RWPE2 (cell line): ENCODE results near the gene NPFFR1.
"Not testable (repeated sequence)": the region's sequence is repeated elsewhere in the genome, so short reads cannot be mapped to it uniquely, and the experiment has no call there.

ENCODE experiments used
- ATAC-seq: fragments of 200-7000 bp; cut with Tn5 transposase; 3 replicates; pipeline ENCODE4 v1.9.1; 2021; ENCODE audit warnings: low read depth
- DNase-seq: peaks from one replicate; pipeline ENCODE4 v3.0.0-alpha.2; 2020; ENCODE audit warnings: low spot score
- H3K27ac ChIP-seq: fragments of 450-650 bp; 2 replicates; pipeline ENCODE4 v1.5.1; 2017; ENCODE audit warnings: mild to moderate bottlenecking; ENCODE audit not compliant: poor library complexity, severe bottlenecking
- H3K27me3 ChIP-seq: fragments of 250-450 bp; sonication (Bioruptor Pico); 2 replicates; pipeline ENCODE4 v1.5.1; 2021; ENCODE audit warnings: mild to moderate bottlenecking, moderate library complexity; ENCODE audit not compliant: insufficient read depth, poor library complexity, severe bottlenecking
- H3K36me3 ChIP-seq: fragments of 250-450 bp; sonication (Bioruptor Pico); 2 replicates; pipeline ENCODE4 v1.5.1; 2020; ENCODE audit warnings: low read depth, mild to moderate bottlenecking, moderate library complexity
- H3K4me1 ChIP-seq: fragments of 250-450 bp; sonication (Bioruptor Pico); 2 replicates; pipeline ENCODE4 v1.5.1; 2021; ENCODE audit warnings: mild to moderate bottlenecking, moderate library complexity; ENCODE audit not compliant: insufficient read depth, poor library complexity, severe bottlenecking
- H3K4me3 ChIP-seq: fragments of 250-450 bp; sonication (Bioruptor Pico); 2 replicates; pipeline ENCODE4 v1.5.1; 2021; ENCODE audit warnings: mild to moderate bottlenecking, moderate library complexity; ENCODE audit not compliant: severe bottlenecking
- H3K9me3 ChIP-seq: fragments of 250-450 bp; sonication (Bioruptor Pico); 2 replicates; pipeline ENCODE4 v1.5.1; 2021; ENCODE audit warnings: mild to moderate bottlenecking, moderate library complexity; ENCODE audit not compliant: severe bottlenecking
- TF ChIP-seq, protein P1 (sequence below): fragments of 450-650 bp; IDR thresholded peaks from one replicate; pipeline ENCODE4 v1.5.1; 2017; ENCODE audit warnings: mild to moderate bottlenecking, moderate library complexity; ENCODE audit not compliant: poor library complexity, severe bottlenecking

The NPFFR1 gene

GRCh38 chr10:70232155-70232858 lies 51.5 kb downstream of the NPFFR1 start:
- ATAC-seq (peak; percentile 40), DNase-seq (no peak)
- Histone ChIP-seq H3K36me3 (peaks cover 32% of the 10 kb centered on the region), H3K27ac (peak overlapping the region; percentile 63), H3K9me3 (no peaks in the 10 kb centered on the region), H3K4me1 (peaks cover 26% of the 10 kb centered on the region), H3K4me3 (peak overlapping the region; percentile 59), H3K27me3 (no peaks in the 10 kb centered on the region)
- TF ChIP-seq, protein P1, sequence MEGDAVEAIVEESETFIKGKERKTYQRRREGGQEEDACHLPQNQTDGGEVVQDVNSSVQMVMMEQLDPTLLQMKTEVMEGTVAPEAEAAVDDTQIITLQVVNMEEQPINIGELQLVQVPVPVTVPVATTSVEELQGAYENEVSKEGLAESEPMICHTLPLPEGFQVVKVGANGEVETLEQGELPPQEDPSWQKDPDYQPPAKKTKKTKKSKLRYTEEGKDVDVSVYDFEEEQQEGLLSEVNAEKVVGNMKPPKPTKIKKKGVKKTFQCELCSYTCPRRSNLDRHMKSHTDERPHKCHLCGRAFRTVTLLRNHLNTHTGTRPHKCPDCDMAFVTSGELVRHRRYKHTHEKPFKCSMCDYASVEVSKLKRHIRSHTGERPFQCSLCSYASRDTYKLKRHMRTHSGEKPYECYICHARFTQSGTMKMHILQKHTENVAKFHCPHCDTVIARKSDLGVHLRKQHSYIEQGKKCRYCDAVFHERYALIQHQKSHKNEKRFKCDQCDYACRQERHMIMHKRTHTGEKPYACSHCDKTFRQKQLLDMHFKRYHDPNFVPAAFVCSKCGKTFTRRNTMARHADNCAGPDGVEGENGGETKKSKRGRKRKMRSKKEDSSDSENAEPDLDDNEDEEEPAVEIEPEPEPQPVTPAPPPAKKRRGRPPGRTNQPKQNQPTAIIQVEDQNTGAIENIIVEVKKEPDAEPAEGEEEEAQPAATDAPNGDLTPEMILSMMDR: no peak

- ATAC-seq (no peak), DNase-seq (no peak)
- peaks cover 26% of the 10 kb centered on the region for H3K4me1 ChIP-seq
- H3K9me3 ChIP-seq: no peaks in the 10 kb centered on the region
- H3K27ac ChIP-seq: peak overlapping the region; percentile 51
- no peaks in the 10 kb centered on the region for H3K27me3 ChIP-seq
- H3K36me3 ChIP-seq: peaks cover 44% of the 10 kb centered on the region
- no peak overlapping the region for H3K4me3 ChIP-seq
- TF ChIP-seq, protein P1: no peak
These were observed 55.3 kb downstream of the NPFFR1 start for GRCh38 chr10:70228491-70228890.

- H3K9me3 ChIP-seq: no peaks in the 10 kb centered on the region
- H3K36me3 ChIP-seq: peaks cover 44% of the 10 kb centered on the region
- H3K4me1 ChIP-seq: peaks cover 29% of the 10 kb centered on the region
- DNase-seq (no peak), ATAC-seq (peak; percentile 57)
- TF ChIP-seq, protein P1: no peak
- H3K27me3 ChIP-seq: no peaks in the 10 kb centered on the region
- no peak overlapping the region for H3K4me3 ChIP-seq
- peak overlapping the region; percentile 51 for H3K27ac ChIP-seq
These were observed 56.1 kb downstream of the NPFFR1 start for GRCh38 chr10:70227548-70228320.

DNA sequence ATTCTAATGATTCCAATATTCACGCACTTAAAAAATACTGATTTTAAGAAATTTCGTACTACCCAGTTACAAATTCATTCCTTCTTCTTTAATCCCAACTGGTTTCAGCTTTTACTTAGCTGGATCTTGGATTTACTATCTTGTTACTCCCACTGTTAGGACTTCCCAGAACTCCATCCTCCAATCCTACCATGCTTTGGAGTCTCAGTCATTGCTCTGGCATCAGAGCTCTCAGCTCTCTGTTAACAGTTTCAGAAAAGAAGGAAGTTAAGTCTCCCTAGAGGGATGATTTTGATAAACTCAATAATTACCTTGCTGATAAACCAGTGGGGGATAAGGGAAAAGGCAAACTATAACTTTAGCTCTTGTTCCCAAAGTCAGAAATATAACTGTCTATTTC lies 60.1 kb downstream of the NPFFR1 start:
- peaks cover 40% of the 10 kb centered on the region for H3K36me3 ChIP-seq
- H3K27me3 ChIP-seq: no peaks in the 10 kb centered on the region
- no peak overlapping the region for H3K4me3 ChIP-seq
- peak overlapping the region; percentile 73 for H3K27ac ChIP-seq
- no peaks in the 10 kb centered on the region for H3K9me3 ChIP-seq
- TF ChIP-seq, protein P1: no peak
- DNase-seq: no peak
- no peak for ATAC-seq
- H3K4me1 ChIP-seq: peaks cover 30% of the 10 kb centered on the region

DNA sequence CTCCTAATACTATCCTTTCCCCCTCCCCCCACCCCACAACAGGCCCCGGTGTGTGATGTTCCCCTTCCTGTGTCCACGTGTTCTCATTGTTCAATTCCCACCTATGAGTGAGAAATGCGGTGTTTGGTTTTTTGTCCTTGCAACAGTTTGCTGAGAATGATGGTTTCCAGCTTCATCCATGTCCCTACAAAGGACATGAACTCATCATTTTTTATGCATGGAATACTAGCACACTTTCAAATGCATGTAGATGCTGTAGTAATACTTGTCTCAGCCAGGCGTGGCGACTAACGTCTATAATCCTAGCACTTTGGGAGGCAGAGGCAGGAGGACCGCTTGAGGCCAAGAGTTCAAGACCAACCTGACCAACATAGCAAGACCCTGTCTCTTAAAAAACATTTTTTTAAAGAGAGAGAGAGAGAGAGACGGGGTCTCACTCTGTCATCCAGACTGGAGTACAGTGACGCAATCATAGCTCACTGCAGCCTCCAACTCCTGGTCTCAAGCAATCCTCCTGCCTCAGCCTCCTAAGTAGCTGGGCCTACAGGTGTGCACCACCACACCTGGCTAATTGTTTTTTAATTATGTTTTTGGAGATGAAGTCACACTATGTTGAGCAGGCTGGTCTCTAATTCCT lies 60.9 kb downstream of the NPFFR1 start:
- Histone ChIP-seq H3K4me1 (peaks cover 23% of the 10 kb centered on the region), H3K36me3 (peaks cover 40% of the 10 kb centered on the region), H3K27ac (peak overlapping the region; percentile 73)
- not testable (repeated sequence) for DNase-seq, H3K27me3 ChIP-seq, H3K4me3 ChIP-seq, H3K9me3 ChIP-seq
- ATAC-seq: peak; percentile 27; the same call in 1 of the 3 replicates
